CD14-positive monocyte (primary cell): ENCODE results near the gene GCKR. TPM values are rescaled to one million over a fixed set of nuclear protein-coding genes. Genes with fewer than 3 reads are reported as not detected.

ENCODE experiments used
- DNase-seq, 3 donors: peaks; one replicate each; pipeline ENCODE4 v3.0.0-alpha.2; 2011 to 2022
- H2AFZ ChIP-seq: 2 replicates; pipeline ENCODE4 v1.6.0; 2012; ENCODE audit warnings: mild to moderate bottlenecking, low read depth, low read length, inconsistent platforms; ENCODE audit not compliant: insufficient read depth, poor library complexity, severe bottlenecking
- H3K27ac ChIP-seq, 2 donors: 1 replicate in 1 of 2; 2 replicates in 1 of 2; pipeline ENCODE4 v1.5.1; 2012 to 2013; ENCODE audit warnings: low read length in 2 of 2, control low read depth in 1 of 2, inconsistent platforms in 1 of 2, low read depth in 1 of 2, mild to moderate bottlenecking in 1 of 2
- H3K27me3 ChIP-seq, 2 donors: one replicate each; pipeline versions ENCODE4 v1.6.0 to v1.6.1; 2011 to 2013; ENCODE audit warnings: low read length in 2 of 2; ENCODE audit not compliant: control insufficient read depth in 2 of 2, insufficient read depth in 2 of 2
- H3K36me3 ChIP-seq, 2 donors: replicated peaks in 1 of 2; 1 replicate in 1 of 2; 2 replicates in 1 of 2; pipeline versions ENCODE4 v1.5.1 to v1.6.1; 2012 to 2013; ENCODE audit warnings: low read length in 2 of 2, control low read depth in 1 of 2, inconsistent platforms in 1 of 2, mild to moderate bottlenecking in 1 of 2; ENCODE audit not compliant: insufficient read depth in 2 of 2, control insufficient read depth in 1 of 2
- H3K4me1 ChIP-seq, 2 donors: 1 replicate in 1 of 2; 2 replicates in 1 of 2; pipeline versions ENCODE4 v1.5.1 to v1.6.1; 2012 to 2013; ENCODE audit warnings: low read length in 2 of 2, control low read depth in 1 of 2, inconsistent platforms in 1 of 2, mild to moderate bottlenecking in 1 of 2, moderate library complexity in 1 of 2; ENCODE audit not compliant: insufficient read depth in 2 of 2, control insufficient read depth in 1 of 2
- H3K4me2 ChIP-seq: replicated peaks from 2 replicates; pipeline ENCODE3; 2012; ENCODE audit warnings: low read length, moderate library complexity, mild to moderate bottlenecking; ENCODE audit not compliant: poor library complexity, severe bottlenecking; ENCODE audit errors: extremely low read depth
- H3K4me3 ChIP-seq, 3 experiments: fragments of 200-600 bp in 1 of 3; sonication (generic) in 1 of 3; replicated peaks in 1 of 3; 1 replicate in 2 of 3; 2 replicates in 1 of 3; pipeline ENCODE4 v1.5.1; 2011 to 2013; ENCODE audit warnings: low read length in 3 of 3, mild to moderate bottlenecking in 3 of 3, control low read depth in 2 of 3, low read depth in 2 of 3, inconsistent platforms in 1 of 3, moderate library complexity in 1 of 3
- H3K79me2 ChIP-seq: 2 replicates; pipeline ENCODE4 v1.6.0; 2012; ENCODE audit warnings: mild to moderate bottlenecking, control low read depth, inconsistent platforms, low read length, moderate library complexity; ENCODE audit not compliant: insufficient read depth
- H3K9ac ChIP-seq: 2 replicates; pipeline ENCODE4 v1.6.0; 2017; ENCODE audit warnings: low read length, mild to moderate bottlenecking; ENCODE audit not compliant: insufficient read depth, poor library complexity, severe bottlenecking
- H3K9me3 ChIP-seq, 2 donors: replicated peaks in 1 of 2; 1 replicate in 1 of 2; 2 replicates in 1 of 2; pipeline versions ENCODE4 v1.5.1 to v1.6.1; 2012 to 2013; ENCODE audit warnings: low read length in 2 of 2, control low read depth in 1 of 2; ENCODE audit not compliant: control insufficient read depth in 1 of 2, insufficient read depth in 1 of 2
- H4K20me1 ChIP-seq: 2 replicates; pipeline ENCODE4 v1.6.0; 2012; ENCODE audit warnings: mild to moderate bottlenecking, low read length, control low read depth, moderate library complexity; ENCODE audit not compliant: insufficient read depth
- H3K27ac Mint-ChIP-seq, 7 donors: one replicate each; pipeline ENCODE4 v1.8.0; 2020; ENCODE audit warnings: mild to moderate bottlenecking in 7 of 7, mixed read lengths in 7 of 7, moderate library complexity in 6 of 7, inconsistent platforms in 2 of 7
- H3K27me3 Mint-ChIP-seq, 3 donors: one replicate each; pipeline ENCODE4 v1.8.0; 2021 to 2022; ENCODE audit warnings: low read depth in 3 of 3, mild to moderate bottlenecking in 3 of 3, mixed read lengths in 3 of 3, moderate library complexity in 3 of 3, inconsistent platforms in 1 of 3
- H3K36me3 Mint-ChIP-seq, 2 donors: one replicate each; pipeline ENCODE4 v1.8.0; 2020; ENCODE audit warnings: mixed read lengths in 2 of 2, inconsistent platforms in 1 of 2, mild to moderate bottlenecking in 1 of 2
- H3K4me1 Mint-ChIP-seq: one replicate; pipeline ENCODE4 v1.8.0; 2020; ENCODE audit warnings: mild to moderate bottlenecking, mixed read lengths
- H3K4me3 Mint-ChIP-seq, 2 donors: one replicate each; pipeline ENCODE4 v1.8.0; 2020; ENCODE audit warnings: mild to moderate bottlenecking in 2 of 2, mixed read lengths in 2 of 2, moderate library complexity in 1 of 2
- H3K9me3 Mint-ChIP-seq, 7 donors: one replicate each; pipeline ENCODE4 v1.8.0; 2020 to 2022; ENCODE audit warnings: mixed read lengths in 7 of 7, mild to moderate bottlenecking in 6 of 7, moderate library complexity in 6 of 7, inconsistent platforms in 2 of 7
- WGBS: methylation state at CpG from one replicate; pipeline ENCODE4 v1.1.5; 2013; ENCODE audit warnings: missing lambda C conversion rate; ENCODE audit not compliant: insufficient coverage; 5-methylcytosine and 5-hydroxymethylcytosine counted together
- intact Hi-C, 2 donors: fragments of 100-400 bp; cut with micrococcal nuclease; formaldehyde crosslinking; loops; one replicate each; pipeline versions ENCODE4 v1.15.0 to v1.15.1; 2023
- polyA plus RNA-seq, 3 donors: library from polyadenylated mRNA; depleted of rRNA in 1 of 3; unstranded in 2 of 3; stranded (reverse) in 1 of 3; fragments of 300-500 nt in 2 of 3; fragments of >200 nt in 1 of 3; fragmentation: Illumina TruSeq in 2 of 3; gene quantifications; 1 replicate in 2 of 3; 2 replicates in 1 of 3; pipeline ENCODE4 v1.2.3, GENCODE V29; 2012 to 2021
- TF ChIP-seq, protein P1 (sequence below): fragments of 200-600 bp; IDR thresholded peaks from one replicate; pipeline ENCODE4 v1.8.0; 2022; ENCODE audit warnings: antibody characterized with exemption, mild to moderate bottlenecking

GCKR gene
- polyA plus RNA-seq, 3 donors, result not detected

DNA sequence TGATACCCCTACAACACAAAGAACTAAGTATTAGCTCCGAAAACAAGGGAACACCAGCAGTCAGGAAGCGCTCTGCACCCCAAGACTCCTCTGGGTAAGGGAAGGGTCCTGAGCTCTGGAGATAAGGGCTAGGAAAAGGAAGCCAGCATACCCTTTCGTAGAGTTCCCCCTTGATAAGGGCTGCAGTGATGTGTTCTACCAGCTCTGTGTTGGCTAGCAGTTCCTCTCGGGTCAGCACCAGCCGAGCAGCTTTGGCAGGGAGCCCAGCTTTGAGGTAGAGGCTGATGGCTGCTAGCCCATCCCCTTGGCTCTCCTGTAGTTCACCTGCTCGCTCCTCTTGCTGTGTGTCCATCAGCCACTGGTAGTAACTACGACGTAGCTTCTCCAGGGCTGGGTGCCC lies 35.5 kb upstream of the GCKR start:
- Mint-ChIP-seq H3K9me3 (no peaks in the 10 kb centered on the region), H3K27ac (no peak overlapping the region), H3K27me3 (no peaks in the 10 kb centered on the region), H3K36me3 (peaks cover 20 to 26% of the 10 kb centered on the region in 2 donors), H3K4me1 (no peaks in the 10 kb centered on the region), H3K4me3 (no peak overlapping the region)
- TF ChIP-seq, protein P1, sequence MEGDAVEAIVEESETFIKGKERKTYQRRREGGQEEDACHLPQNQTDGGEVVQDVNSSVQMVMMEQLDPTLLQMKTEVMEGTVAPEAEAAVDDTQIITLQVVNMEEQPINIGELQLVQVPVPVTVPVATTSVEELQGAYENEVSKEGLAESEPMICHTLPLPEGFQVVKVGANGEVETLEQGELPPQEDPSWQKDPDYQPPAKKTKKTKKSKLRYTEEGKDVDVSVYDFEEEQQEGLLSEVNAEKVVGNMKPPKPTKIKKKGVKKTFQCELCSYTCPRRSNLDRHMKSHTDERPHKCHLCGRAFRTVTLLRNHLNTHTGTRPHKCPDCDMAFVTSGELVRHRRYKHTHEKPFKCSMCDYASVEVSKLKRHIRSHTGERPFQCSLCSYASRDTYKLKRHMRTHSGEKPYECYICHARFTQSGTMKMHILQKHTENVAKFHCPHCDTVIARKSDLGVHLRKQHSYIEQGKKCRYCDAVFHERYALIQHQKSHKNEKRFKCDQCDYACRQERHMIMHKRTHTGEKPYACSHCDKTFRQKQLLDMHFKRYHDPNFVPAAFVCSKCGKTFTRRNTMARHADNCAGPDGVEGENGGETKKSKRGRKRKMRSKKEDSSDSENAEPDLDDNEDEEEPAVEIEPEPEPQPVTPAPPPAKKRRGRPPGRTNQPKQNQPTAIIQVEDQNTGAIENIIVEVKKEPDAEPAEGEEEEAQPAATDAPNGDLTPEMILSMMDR, result no peak
- no peaks in the 10 kb centered on the region for H3K9me3 ChIP-seq
- H4K20me1 ChIP-seq, result no peaks in the 10 kb centered on the region
- no peak overlapping the region for H3K27ac ChIP-seq
- H3K27me3 ChIP-seq, result no peaks in the 10 kb centered on the region
- no peak for DNase-seq
- intact Hi-C loops, result no loop called here
- no peaks in the 10 kb centered on the region for H3K79me2 ChIP-seq
- no peak overlapping the region for H3K9ac ChIP-seq
- H3K36me3 ChIP-seq, result peaks cover 0 to 19% of the 10 kb centered on the region in 2 donors
- H3K4me3 ChIP-seq, result no peak overlapping the region
- no peak overlapping the region for H3K4me2 ChIP-seq
- no peak overlapping the region for H2AFZ ChIP-seq
- H3K4me1 ChIP-seq, result no peaks in the 10 kb centered on the region
- 48% methylated on average over 7 of the region's 8 CpGs for WGBS

DNA sequence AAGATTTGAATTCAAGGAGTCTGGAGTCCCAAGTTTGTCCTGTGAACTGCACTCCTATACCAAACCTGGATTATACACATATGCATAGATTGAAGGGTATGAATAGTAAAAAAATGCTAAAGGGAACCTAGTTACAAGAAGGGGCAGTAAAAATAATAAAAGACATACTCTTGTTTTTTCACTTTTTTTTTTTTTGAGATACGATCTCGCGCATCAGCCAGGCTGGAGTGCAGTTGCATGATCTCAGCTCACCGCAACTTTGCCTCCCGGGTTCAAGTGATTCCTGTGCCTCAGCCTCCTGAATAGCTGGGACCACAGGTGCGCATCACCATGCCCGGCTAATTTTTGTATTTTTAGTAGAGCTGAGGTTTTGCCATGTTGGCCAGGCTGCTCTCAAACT lies 32.2 kb upstream of the GCKR start:
- Histone ChIP-seq H3K4me2 (no peak overlapping the region), H4K20me1 (no peaks in the 10 kb centered on the region), H3K27me3 (no peaks in the 10 kb centered on the region), H3K4me1 (no peaks in the 10 kb centered on the region), H2AFZ (no peak overlapping the region), H3K36me3 (no peaks in the 10 kb centered on the region), H3K9ac (no peak overlapping the region), H3K27ac (no peak overlapping the region), H3K4me3 (no peak overlapping the region), H3K79me2 (no peaks in the 10 kb centered on the region), H3K9me3 (no peaks in the 10 kb centered on the region)
- intact Hi-C loops, result no loop called here
- Mint-ChIP-seq H3K4me3 (no peak overlapping the region), H3K36me3 (peaks cover 9% of the 10 kb centered on the region in 2 donors), H3K9me3 (no peaks in the 10 kb centered on the region), H3K27me3 (no peaks in the 10 kb centered on the region), H3K4me1 (no peaks in the 10 kb centered on the region), H3K27ac (no peak overlapping the region)
- WGBS, result 98% methylated on average over 7 of the region's 7 CpGs
- no peak for DNase-seq
- TF ChIP-seq, protein P1, result no peak
